ENCODE results near the gene MGAT4B. TPM values are rescaled to one million over a fixed set of nuclear protein-coding genes. Genes with fewer than 3 reads are reported as not detected.

Gene MGAT4B
- total RNA-seq, 8 experiments from 2014 or later = 37.5 to 115 (median 64.5) TPM

GRCh38 chr5:179801304-179802206 lies 5.1 kb downstream of the MGAT4B start:
- in situ Hi-C loops (cut with MboI; ENCODE audit: low pct_unique_long_range_greater_than_20kb in 2 of 9, low sequenced_read_pairs in 9 of 9, unreplicated experiment in 9 of 9) = no loop called here

GRCh38 chr5:179800696-179801201 lies 5.9 kb downstream of the MGAT4B start:
- WGBS, 10 experiments = 80 to 100% methylated on average over 1 to 2 of the region's 12 CpGs; no CpG with 5 or more reads in 8 of the 10 experiments
- in situ Hi-C loops (cut with MboI; ENCODE audit: low pct_unique_long_range_greater_than_20kb in 2 of 9, low sequenced_read_pairs in 9 of 9, unreplicated experiment in 9 of 9) = no loop called here
- peaks cover 28 to 29% of the 10 kb centered on the region in 2 donors for H3K4me1 ChIP-seq (replicated peaks in 1 of 2)
- H3K4me3 ChIP-seq = no peak overlapping the region
- no peak overlapping the region for H3K27ac ChIP-seq
- no peak for ATAC-seq (replicated peaks in 6 of 8)

More at GRCh38 chr5:179801304-179802206, 5.1 kb downstream of the MGAT4B start:
- Histone ChIP-seq H3K27ac (no peak overlapping the region), H3K4me1 (replicated peaks in 1 of 2) (peaks cover 27 to 28% of the 10 kb centered on the region in 2 donors), H3K4me3 (no peak overlapping the region)
- ATAC-seq (replicated peaks in 6 of 8) = no peak
- 63 to 100% (median 85%) methylated on average over 1 to 20 of the region's 67 CpGs; no CpG with 5 or more reads in 6 of the 10 experiments for WGBS, 10 experiments

DNA sequence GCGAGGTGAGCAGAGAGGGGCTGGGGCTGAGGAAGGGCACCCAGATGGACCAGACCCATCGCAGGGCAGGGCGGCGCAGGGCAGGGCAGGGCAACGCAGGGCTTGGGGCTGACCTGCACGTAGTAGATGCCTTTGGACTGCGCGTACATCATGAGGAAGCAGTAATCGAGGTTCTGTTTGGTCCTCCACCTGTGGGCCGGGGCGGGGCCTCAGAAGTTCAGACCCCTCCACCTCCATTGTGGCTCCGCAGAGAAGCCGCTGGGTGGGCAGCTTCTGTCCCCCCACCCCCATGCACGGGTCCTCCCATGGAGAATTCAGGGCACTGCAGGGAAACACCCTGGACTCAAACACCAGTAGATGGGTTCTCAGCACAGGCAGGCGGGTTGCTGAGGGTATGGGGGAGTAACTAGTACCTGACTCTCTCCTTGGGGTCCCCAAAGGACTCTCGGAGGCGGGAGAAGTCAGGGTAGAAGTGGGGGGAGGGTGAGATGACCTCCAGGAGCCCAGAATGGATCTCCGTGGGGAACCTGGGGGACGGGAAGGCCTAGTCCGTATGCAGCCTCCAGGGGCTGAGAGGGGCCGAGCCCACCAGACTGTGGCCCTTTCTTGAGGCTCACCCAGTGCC lies 6.5 kb downstream of the MGAT4B start:
- Histone ChIP-seq H3K4me1 (replicated peaks in 1 of 2) (peaks cover 25 to 27% of the 10 kb centered on the region in 2 donors), H3K27ac (no peak overlapping the region), H3K4me3 (no peak overlapping the region)
- 83 to 100% (median 92%) methylated on average over 2 to 4 of the region's 21 CpGs; no CpG with 5 or more reads in 5 of the 10 experiments for WGBS, 10 experiments
- ATAC-seq (replicated peaks in 6 of 8) = no peak
- in situ Hi-C loops (cut with MboI; ENCODE audit: low pct_unique_long_range_greater_than_20kb in 2 of 9, low sequenced_read_pairs in 9 of 9, unreplicated experiment in 9 of 9) = no loop called here

DNA sequence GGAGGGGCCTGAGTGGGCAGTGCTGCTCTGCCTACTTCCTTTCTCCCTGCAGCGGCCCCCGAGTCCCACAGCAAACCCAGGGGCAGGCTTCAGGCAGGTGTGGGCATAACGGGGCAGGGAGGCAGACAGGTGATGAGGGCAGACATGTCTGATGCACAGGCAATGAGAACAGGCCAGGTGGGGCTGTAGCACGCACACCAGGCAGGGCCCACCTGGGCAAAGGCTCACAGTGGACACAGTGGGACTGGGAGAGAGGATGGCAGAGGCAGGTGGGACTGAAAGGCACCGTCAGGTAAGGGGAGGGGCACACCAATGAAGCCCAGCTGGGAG lies 7.1 kb downstream of the MGAT4B start:
- in situ Hi-C loops (cut with MboI; ENCODE audit: low pct_unique_long_range_greater_than_20kb in 2 of 9, low sequenced_read_pairs in 9 of 9, unreplicated experiment in 9 of 9) = no loop called here
- Histone ChIP-seq H3K27ac (no peak overlapping the region), H3K4me1 (replicated peaks in 1 of 2) (peaks cover 22 to 23% of the 10 kb centered on the region in 2 donors), H3K4me3 (no peak overlapping the region)
- WGBS, 10 experiments = 86 to 100% (median 100%) methylated on average over 1 to 4 of the region's 5 CpGs; no CpG with 5 or more reads in 7 of the 10 experiments
- ATAC-seq (replicated peaks in 6 of 8) = no peak

DNA sequence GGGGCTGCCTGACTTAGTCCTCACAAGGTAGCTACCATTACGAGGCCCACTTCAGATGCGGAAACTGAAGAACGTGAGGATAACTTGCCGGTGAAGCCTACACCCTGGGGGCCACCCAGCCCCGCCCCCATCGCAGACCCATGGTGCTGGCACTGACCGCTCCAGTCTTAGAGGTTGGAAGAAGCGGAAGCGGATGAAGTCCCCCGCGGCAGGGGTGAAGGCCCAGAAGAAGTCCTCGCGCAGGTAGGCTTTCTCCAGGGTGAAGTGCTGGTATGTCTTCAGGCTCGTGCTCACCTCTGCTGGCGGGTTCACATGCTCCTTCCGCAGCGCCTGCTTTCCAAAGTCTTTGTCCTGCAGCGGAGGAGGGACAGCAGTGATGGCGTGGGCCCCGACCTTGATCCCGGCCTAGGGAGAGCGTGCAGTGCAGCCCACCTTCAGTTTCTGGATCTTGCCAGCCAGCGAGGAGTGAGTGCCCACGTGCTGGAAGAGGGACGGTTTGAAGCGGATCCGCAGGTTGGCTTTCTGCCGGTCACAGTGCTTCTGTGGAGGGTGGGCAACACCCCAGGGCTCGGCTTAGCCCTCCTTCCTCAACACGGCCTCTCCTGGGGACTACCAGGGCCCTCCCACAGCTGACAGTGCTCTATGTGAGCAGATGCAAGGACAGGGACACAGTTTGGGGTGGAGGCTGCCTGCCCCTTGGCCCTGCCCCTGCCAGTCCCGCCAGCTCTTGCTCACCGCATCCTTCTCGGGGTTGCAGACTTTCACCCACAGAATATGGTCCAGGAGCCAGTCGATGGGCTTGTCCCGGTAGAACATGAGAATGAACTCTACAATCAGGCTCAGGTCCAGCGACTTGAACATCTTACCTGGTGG lies 7.7 kb downstream of the MGAT4B start:
- no peak overlapping the region for H3K27ac ChIP-seq
- no peak for ATAC-seq (replicated peaks in 6 of 8)
- 72 to 100% (median 99%) methylated on average over 1 to 9 of the region's 36 CpGs; no CpG with 5 or more reads in 4 of the 10 experiments for WGBS, 10 experiments
- no peak overlapping the region for H3K4me3 ChIP-seq
- in situ Hi-C loops (cut with MboI; ENCODE audit: low pct_unique_long_range_greater_than_20kb in 2 of 9, low sequenced_read_pairs in 9 of 9, unreplicated experiment in 9 of 9) = no loop called here
- peaks cover 15 to 17% of the 10 kb centered on the region in 2 donors for H3K4me1 ChIP-seq (replicated peaks in 1 of 2)

- Histone ChIP-seq H3K4me3 (no peak overlapping the region), H3K4me1 (replicated peaks in 1 of 2) (peaks cover 8 to 9% of the 10 kb centered on the region in 2 donors), H3K27ac (no peak overlapping the region)
- no peak for ATAC-seq (replicated peaks in 6 of 8)
- 92 to 100% methylated on average over 2 to 5 of the region's 23 CpGs; no CpG with 5 or more reads in 8 of the 10 experiments for WGBS, 10 experiments
- in situ Hi-C loops (cut with MboI; ENCODE audit: low pct_unique_long_range_greater_than_20kb in 2 of 9, low sequenced_read_pairs in 9 of 9, unreplicated experiment in 9 of 9) = no loop called here
These were observed 8.4 kb downstream of the MGAT4B start for GRCh38 chr5:179798144-179798770.

- 80 to 100% (median 91%) methylated on average over 1 to 10 of the region's 30 CpGs; no CpG with 5 or more reads in 6 of the 10 experiments for WGBS, 10 experiments
- H3K4me1 ChIP-seq (replicated peaks in 1 of 2) = peaks cover 4 to 5% of the 10 kb centered on the region in 2 donors
- no peak overlapping the region for H3K27ac ChIP-seq
- ATAC-seq (replicated peaks in 6 of 8) = no peak
- H3K4me3 ChIP-seq = no peak overlapping the region
- in situ Hi-C loops (cut with MboI; ENCODE audit: low pct_unique_long_range_greater_than_20kb in 2 of 9, low sequenced_read_pairs in 9 of 9, unreplicated experiment in 9 of 9) = no loop called here
These were observed 8.9 kb downstream of the MGAT4B start for GRCh38 chr5:179797741-179798140.

- 81 to 100% (median 93%) methylated on average over 2 to 15 of the region's 21 CpGs; no CpG with 5 or more reads in 5 of the 10 experiments for WGBS, 10 experiments
- ATAC-seq (replicated peaks in 6 of 8) = no peak
- no peak overlapping the region for H3K27ac ChIP-seq
- peak overlapping the region in 4 of 5 donors; percentile 37 to 54 (median 48) for H3K4me3 ChIP-seq
- peaks cover 3 to 5% of the 10 kb centered on the region in 2 donors for H3K4me1 ChIP-seq (replicated peaks in 1 of 2)
- in situ Hi-C loops (cut with MboI; ENCODE audit: low pct_unique_long_range_greater_than_20kb in 2 of 9, low sequenced_read_pairs in 9 of 9, unreplicated experiment in 9 of 9) = no loop called here
These were observed 9.6 kb downstream of the MGAT4B start for GRCh38 chr5:179796877-179797608.

DNA sequence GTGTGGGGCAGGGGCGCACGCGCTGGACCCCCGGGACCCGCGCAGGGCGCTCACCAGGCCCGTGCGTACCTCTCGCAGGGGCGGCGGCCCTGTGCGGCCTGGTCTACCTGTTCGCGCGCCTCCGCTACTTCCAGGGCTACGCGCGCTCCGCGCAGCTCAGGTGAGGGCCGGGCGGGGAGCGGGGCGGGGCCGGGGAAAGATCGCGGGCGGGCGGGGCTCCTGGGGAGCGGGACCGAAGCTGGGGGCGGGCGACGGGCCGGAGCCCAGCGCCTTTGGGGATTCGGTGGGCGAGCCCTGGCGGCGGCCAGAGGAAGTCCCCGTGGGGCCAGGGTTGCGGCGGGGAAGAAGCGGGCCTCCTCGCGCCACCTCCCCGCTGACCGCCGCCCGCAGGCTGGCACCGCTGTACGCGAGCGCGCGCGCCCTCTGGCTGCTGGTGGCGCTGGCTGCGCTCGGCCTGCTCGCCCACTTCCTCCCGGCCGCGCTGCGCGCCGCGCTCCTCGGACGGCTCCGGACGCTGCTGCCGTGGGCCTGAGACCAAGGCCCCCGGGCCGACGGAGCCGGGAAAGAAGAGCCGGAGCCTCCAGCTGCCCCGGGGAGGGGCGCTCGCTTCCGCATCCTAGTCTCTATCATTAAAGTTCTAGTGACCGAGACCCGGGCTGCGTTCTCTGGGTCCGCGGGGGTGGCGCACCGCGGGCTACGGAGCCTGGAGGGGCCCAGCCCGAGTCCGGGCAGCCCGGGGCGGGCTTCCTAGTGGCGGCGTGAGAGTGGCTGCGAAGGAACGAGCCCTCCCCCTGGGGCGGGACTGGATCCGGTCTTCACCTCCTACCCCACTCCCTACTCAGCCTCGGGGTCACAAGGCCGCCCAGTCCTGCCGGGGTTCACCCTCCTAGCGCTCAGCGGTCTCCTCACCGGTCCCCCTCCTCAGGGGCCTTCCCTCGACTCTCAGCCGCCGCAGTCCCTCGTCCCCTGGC lies 10.5 kb downstream of the MGAT4B start:
- in situ Hi-C loops (cut with MboI; ENCODE audit: low pct_unique_long_range_greater_than_20kb in 2 of 9, low sequenced_read_pairs in 9 of 9, unreplicated experiment in 9 of 9) = no loop called here
- peak overlapping the region in 1 of 2 donors; percentile 2 for H3K27ac ChIP-seq
- peak overlapping the region; percentile 37 to 54 (median 50) for H3K4me3 ChIP-seq
- ATAC-seq (replicated peaks in 6 of 8) = peak; percentile 78 to 88 (median 86)
- 20% methylated on average over 2 of the region's 113 CpGs; no CpG with 5 or more reads in 9 of the 10 experiments for WGBS, 10 experiments
- H3K4me1 ChIP-seq (replicated peaks in 1 of 2) = peaks cover 3 to 5% of the 10 kb centered on the region in 2 donors

DNA sequence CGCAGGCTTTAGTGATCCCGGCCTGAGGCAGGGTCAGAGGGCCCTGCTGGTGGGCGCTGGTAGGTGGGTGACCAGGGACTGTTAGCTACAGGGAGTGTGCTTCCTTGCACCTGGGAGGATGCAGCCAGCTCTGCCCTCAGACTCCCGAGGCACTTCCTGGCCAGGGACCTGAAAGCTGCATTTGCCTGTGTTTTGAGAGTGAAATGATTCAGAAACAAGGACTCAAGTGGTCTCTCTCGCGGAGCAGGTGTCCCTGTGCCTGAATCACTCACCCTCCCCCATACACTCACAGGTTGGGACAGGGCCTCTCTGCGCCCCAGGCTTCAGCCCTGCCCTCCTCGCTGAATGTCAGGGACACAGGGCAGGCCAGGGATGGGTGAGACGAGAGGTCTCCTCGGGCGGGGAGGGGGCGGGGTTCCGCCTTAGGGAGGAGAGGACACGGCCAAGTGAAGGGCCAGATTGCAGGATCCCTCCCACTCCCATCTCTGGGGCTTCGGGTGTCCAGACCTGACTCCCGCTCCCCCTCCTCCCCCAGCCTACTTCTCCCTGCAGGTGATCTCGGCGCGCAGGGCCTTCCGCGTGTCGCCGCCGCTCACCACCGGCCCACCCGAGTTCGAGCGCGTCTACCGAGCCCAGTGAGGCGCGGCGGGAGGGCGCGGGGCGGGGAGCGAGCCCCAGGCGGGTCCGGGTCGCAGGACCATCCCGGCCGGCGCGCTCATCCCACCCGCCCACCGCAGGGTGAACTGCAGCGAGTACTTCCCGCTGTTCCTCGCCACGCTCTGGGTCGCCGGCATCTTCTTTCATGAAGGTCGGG lies 11.4 kb downstream of the MGAT4B start:
- ATAC-seq (replicated peaks in 6 of 8) = peak in 6 of 8 experiments; percentile 1 to 36 (median 22)
- in situ Hi-C loops (cut with MboI; ENCODE audit: low pct_unique_long_range_greater_than_20kb in 2 of 9, low sequenced_read_pairs in 9 of 9, unreplicated experiment in 9 of 9) = no loop called here
- 20 to 80% (median 33%) methylated on average over 1 to 8 of the region's 53 CpGs; no CpG with 5 or more reads in 5 of the 10 experiments for WGBS, 10 experiments

More for the DNA sequence above, 11.4 kb downstream of the MGAT4B start:
- H3K4me1 ChIP-seq (replicated peaks in 1 of 2) = peaks cover 3 to 5% of the 10 kb centered on the region in 2 donors
- H3K4me3 ChIP-seq = peak overlapping the region; percentile 37 to 54 (median 50)
- H3K27ac ChIP-seq = no peak overlapping the region
